Measurements from ENCODE around the gene HES5. TPM values are rescaled to one million over a fixed set of nuclear protein-coding genes. Genes with fewer than 3 reads are reported as not detected.

Gene HES5
- total RNA-seq, 2 experiments from 2014 or later: not detected

DNA sequence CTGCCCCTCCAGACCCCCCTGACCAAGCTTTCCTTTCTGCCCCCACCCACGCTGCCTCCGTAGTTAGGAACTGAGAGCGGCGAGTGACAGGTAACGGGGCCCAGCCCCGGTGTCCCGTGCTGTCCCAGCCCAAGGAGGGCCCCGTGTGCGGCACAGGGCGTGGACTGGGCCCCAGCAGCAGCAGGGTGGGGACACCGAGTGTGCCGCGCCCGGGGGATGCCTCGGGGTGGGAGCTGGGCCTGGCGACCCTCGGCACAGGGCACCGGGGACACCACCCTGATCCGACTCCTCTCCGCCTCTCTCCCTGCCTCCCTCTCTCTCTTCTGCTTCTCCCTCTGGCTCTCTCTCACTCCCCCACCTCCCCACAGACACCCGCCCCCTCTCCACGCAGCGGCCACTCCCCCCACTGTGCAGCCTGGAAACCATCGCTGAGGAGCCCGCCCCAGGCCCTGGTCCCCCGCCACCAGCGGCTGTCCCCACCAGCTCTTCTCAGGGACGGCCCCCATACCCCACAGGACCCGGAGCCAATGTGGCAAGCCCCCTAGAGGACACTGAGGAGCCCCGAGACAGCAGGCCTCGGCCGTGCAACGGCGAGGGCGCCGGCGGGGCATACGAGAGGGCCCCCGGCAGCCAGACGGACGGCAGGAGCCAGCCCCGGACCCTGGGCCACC, 26.4 kb downstream of the HES5 start:
- Histone ChIP-seq H3K9me3 (ENCODE audit: low read length) (no peaks in the 10 kb centered on the region), H3K27ac (ENCODE audit: low read depth, low read length, poor library complexity, severe bottlenecking) (no peak overlapping the region), H4K20me1 (ENCODE audit: insufficient read depth, low read length) (no peaks in the 10 kb centered on the region), H3K36me3 (ENCODE audit: insufficient read depth, low read length) (peaks cover 16% of the 10 kb centered on the region; the same call in 1 of the 2 replicates), H3K4me2 (ENCODE audit: low read length) (no peak overlapping the region), H3K4me1 (ENCODE audit: insufficient read depth, low read length, poor library complexity, severe bottlenecking) (peaks cover 18% of the 10 kb centered on the region), H3K4me3 (ENCODE audit: low read depth, low read length, poor library complexity, severe bottlenecking) (no peak overlapping the region), H3K9me2 (ENCODE audit: insufficient read depth, low read length) (no peaks in the 10 kb centered on the region), H3K79me2 (ENCODE audit: insufficient read depth, low read depth, low read length) (no peaks in the 10 kb centered on the region), H2AFZ (ENCODE audit: low read length) (no peak overlapping the region)
- DNase-seq (ENCODE audit: low spot score): no peak
- TF ChIP-seq, protein P1, sequence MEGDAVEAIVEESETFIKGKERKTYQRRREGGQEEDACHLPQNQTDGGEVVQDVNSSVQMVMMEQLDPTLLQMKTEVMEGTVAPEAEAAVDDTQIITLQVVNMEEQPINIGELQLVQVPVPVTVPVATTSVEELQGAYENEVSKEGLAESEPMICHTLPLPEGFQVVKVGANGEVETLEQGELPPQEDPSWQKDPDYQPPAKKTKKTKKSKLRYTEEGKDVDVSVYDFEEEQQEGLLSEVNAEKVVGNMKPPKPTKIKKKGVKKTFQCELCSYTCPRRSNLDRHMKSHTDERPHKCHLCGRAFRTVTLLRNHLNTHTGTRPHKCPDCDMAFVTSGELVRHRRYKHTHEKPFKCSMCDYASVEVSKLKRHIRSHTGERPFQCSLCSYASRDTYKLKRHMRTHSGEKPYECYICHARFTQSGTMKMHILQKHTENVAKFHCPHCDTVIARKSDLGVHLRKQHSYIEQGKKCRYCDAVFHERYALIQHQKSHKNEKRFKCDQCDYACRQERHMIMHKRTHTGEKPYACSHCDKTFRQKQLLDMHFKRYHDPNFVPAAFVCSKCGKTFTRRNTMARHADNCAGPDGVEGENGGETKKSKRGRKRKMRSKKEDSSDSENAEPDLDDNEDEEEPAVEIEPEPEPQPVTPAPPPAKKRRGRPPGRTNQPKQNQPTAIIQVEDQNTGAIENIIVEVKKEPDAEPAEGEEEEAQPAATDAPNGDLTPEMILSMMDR (conservative IDR thresholded peaks at IDR 0.05; ENCODE audit: low read length): no peak
- TF ChIP-seq EZH2phosphoT487 (IDR thresholded peaks at IDR 0.05; ENCODE audit: borderline replicate concordance, low read depth, low read length): no peak
- POLR2A ChIA-PET: no interaction called here
- CTCF ChIA-PET (ENCODE audit: unreplicated experiment): no interaction called here
- BruUV-seq (replicated peaks): no TSS peak
- intact Hi-C loops (cut with micrococcal nuclease; ENCODE audit: unreplicated experiment): no loop called here

- H3K27ac ChIP-seq (ENCODE audit: low read depth, low read length, poor library complexity, severe bottlenecking): no peak overlapping the region
- no peaks in the 10 kb centered on the region for H4K20me1 ChIP-seq (ENCODE audit: insufficient read depth, low read length)
- H3K4me1 ChIP-seq (ENCODE audit: insufficient read depth, low read length, poor library complexity, severe bottlenecking): peaks cover 26% of the 10 kb centered on the region
- intact Hi-C loops (cut with micrococcal nuclease; ENCODE audit: unreplicated experiment): no loop called here
- no peak overlapping the region for H3K4me3 ChIP-seq (ENCODE audit: low read depth, low read length, poor library complexity, severe bottlenecking)
- no peak overlapping the region for H3K4me2 ChIP-seq (ENCODE audit: low read length)
- BruUV-seq (replicated peaks): no TSS peak
- no peaks in the 10 kb centered on the region for H3K9me3 ChIP-seq (ENCODE audit: low read length)
- H3K9me2 ChIP-seq (ENCODE audit: insufficient read depth, low read length): no peaks in the 10 kb centered on the region
- no peak overlapping the region for H2AFZ ChIP-seq (ENCODE audit: low read length)
- ChIA-PET CTCF (ENCODE audit: unreplicated experiment) (no interaction called here), POLR2A (no interaction called here)
- no peaks in the 10 kb centered on the region for H3K79me2 ChIP-seq (ENCODE audit: insufficient read depth, low read depth, low read length)
- TF ChIP-seq, protein P1 (conservative IDR thresholded peaks at IDR 0.05; ENCODE audit: low read length): no peak
- TF ChIP-seq EZH2phosphoT487 (IDR thresholded peaks at IDR 0.05; ENCODE audit: borderline replicate concordance, low read depth, low read length): no peak
- DNase-seq (ENCODE audit: low spot score): no peak
- H3K36me3 ChIP-seq (ENCODE audit: insufficient read depth, low read length): peaks cover 10% of the 10 kb centered on the region; the same call in 1 of the 2 replicates
Measured at GRCh38 chr1:2502661-2503553, 27.2 kb downstream of the HES5 start.

- Histone ChIP-seq H2AFZ (ENCODE audit: low read length) (no peak overlapping the region), H3K9me3 (ENCODE audit: low read length) (no peaks in the 10 kb centered on the region), H3K4me2 (ENCODE audit: low read length) (no peak overlapping the region), H3K79me2 (ENCODE audit: insufficient read depth, low read depth, low read length) (no peaks in the 10 kb centered on the region), H3K27ac (ENCODE audit: low read depth, low read length, poor library complexity, severe bottlenecking) (no peak overlapping the region), H3K4me3 (ENCODE audit: low read depth, low read length, poor library complexity, severe bottlenecking) (no peak overlapping the region), H3K36me3 (ENCODE audit: insufficient read depth, low read length) (peaks cover 3% of the 10 kb centered on the region; the same call in 1 of the 2 replicates), H3K4me1 (ENCODE audit: insufficient read depth, low read length, poor library complexity, severe bottlenecking) (peaks cover 33% of the 10 kb centered on the region), H4K20me1 (ENCODE audit: insufficient read depth, low read length) (no peaks in the 10 kb centered on the region), H3K9me2 (ENCODE audit: insufficient read depth, low read length) (no peaks in the 10 kb centered on the region)
- ChIA-PET CTCF (ENCODE audit: unreplicated experiment) (no interaction called here), POLR2A (no interaction called here)
- no TSS peak for BruUV-seq (replicated peaks)
- DNase-seq (ENCODE audit: low spot score): no peak
- no peak for TF ChIP-seq EZH2phosphoT487 (IDR thresholded peaks at IDR 0.05; ENCODE audit: borderline replicate concordance, low read depth, low read length)
- TF ChIP-seq, protein P1 (conservative IDR thresholded peaks at IDR 0.05; ENCODE audit: low read length): no peak
- intact Hi-C loops (cut with micrococcal nuclease; ENCODE audit: unreplicated experiment): no loop called here
Measured at GRCh38 chr1:2502210-2502609, 27.9 kb downstream of the HES5 start.
